Osteoblast (primary cell): ENCODE measurements around the gene KCNAB1. TPM values are rescaled to one million over a fixed set of nuclear protein-coding genes. Genes with fewer than 3 reads are reported as not detected.

Source experiments
- DNase-seq: peaks from one replicate; pipeline ENCODE4 v3.0.0; 2011; ENCODE audit warnings: low spot score, mixed read lengths; ENCODE audit not compliant: insufficient read length; ENCODE audit errors: missing footprints
- H2AFZ ChIP-seq: 2 replicates; pipeline ENCODE4 v1.6.0; 2011; ENCODE audit warnings: mild to moderate bottlenecking, low read length
- H3K27ac ChIP-seq: 2 replicates; pipeline ENCODE4 v1.5.1; 2011; ENCODE audit warnings: mild to moderate bottlenecking, low read depth, low read length, moderate library complexity
- H3K27me3 ChIP-seq: 2 replicates; pipeline ENCODE4 v1.6.0; 2012; ENCODE audit warnings: mild to moderate bottlenecking, control low read depth, inconsistent platforms, low read length, moderate library complexity; ENCODE audit not compliant: insufficient read depth
- H3K36me3 ChIP-seq: 2 replicates; pipeline ENCODE4 v1.5.1; 2011; ENCODE audit warnings: mild to moderate bottlenecking, low read length, control low read depth, moderate library complexity; ENCODE audit not compliant: insufficient read depth
- H3K4me1 ChIP-seq: 2 replicates; pipeline ENCODE4 v1.5.1; 2011; ENCODE audit warnings: mild to moderate bottlenecking, low read length, control low read depth, moderate library complexity; ENCODE audit not compliant: insufficient read depth
- H3K4me2 ChIP-seq: 2 replicates; pipeline ENCODE4 v1.6.0; 2011; ENCODE audit warnings: mild to moderate bottlenecking, low read length; ENCODE audit not compliant: insufficient read depth
- H3K4me3 ChIP-seq: fragments of 200-600 bp; sonication (generic); 3 replicates; pipeline ENCODE4 v1.5.1; 2012; ENCODE audit warnings: mild to moderate bottlenecking, low read length, inconsistent platforms; ENCODE audit not compliant: insufficient read depth
- H3K79me2 ChIP-seq: 2 replicates; pipeline ENCODE4 v1.6.0; 2012; ENCODE audit warnings: mild to moderate bottlenecking, low read length, control low read depth, inconsistent platforms; ENCODE audit not compliant: insufficient read depth
- H3K9me3 ChIP-seq: 2 replicates; pipeline ENCODE4 v1.5.1; 2011; ENCODE audit warnings: low read depth, low read length, control low read depth
- H4K20me1 ChIP-seq: 2 replicates; pipeline ENCODE4 v1.6.0; 2012; ENCODE audit warnings: mild to moderate bottlenecking, low read length, control low read depth; ENCODE audit not compliant: insufficient read depth
- CTCF ChIP-seq: IDR thresholded peaks from 2 replicates; pipeline ENCODE4 v1.5.1; 2011; ENCODE audit warnings: mild to moderate bottlenecking, low read depth, low read length, moderate library complexity; ENCODE audit errors: extremely low read depth
- total RNA-seq: library from RNA; depleted of rRNA; stranded (reverse); fragments of >200 nt; gene quantifications from 2 replicates; pipeline ENCODE4 v1.2.3, GENCODE V29; 2012

KCNAB1 gene
- total RNA-seq, 1 donor = 0.36 TPM

GRCh38 chr3:156383441-156384025 lies 263.2 kb downstream of the KCNAB1 start:
- Histone ChIP-seq H3K4me2 (no peak overlapping the region), H3K27me3 (peaks cover 3% of the 10 kb centered on the region), H2AFZ (no peak overlapping the region), H3K36me3 (no peaks in the 10 kb centered on the region), H3K9me3 (no peaks in the 10 kb centered on the region), H3K4me3 (no peak overlapping the region), H3K79me2 (no peaks in the 10 kb centered on the region), H3K27ac (no peak overlapping the region), H4K20me1 (no peaks in the 10 kb centered on the region), H3K4me1 (no peaks in the 10 kb centered on the region)
- DNase-seq = no peak
- no peak for TF ChIP-seq CTCF

GRCh38 chr3:156388497-156389448 lies 268.4 kb downstream of the KCNAB1 start:
- no peaks in the 10 kb centered on the region for H3K79me2 ChIP-seq
- no peaks in the 10 kb centered on the region for H3K9me3 ChIP-seq
- H3K4me3 ChIP-seq = no peak overlapping the region
- no peaks in the 10 kb centered on the region for H3K27me3 ChIP-seq
- no peaks in the 10 kb centered on the region for H4K20me1 ChIP-seq
- DNase-seq = no peak
- no peak overlapping the region for H2AFZ ChIP-seq
- no peak overlapping the region for H3K4me2 ChIP-seq
- no peak overlapping the region for H3K27ac ChIP-seq
- no peaks in the 10 kb centered on the region for H3K36me3 ChIP-seq
- TF ChIP-seq CTCF = no peak
- H3K4me1 ChIP-seq = no peaks in the 10 kb centered on the region

- Histone ChIP-seq H3K27me3 (no peaks in the 10 kb centered on the region), H3K4me3 (no peak overlapping the region), H3K9me3 (no peaks in the 10 kb centered on the region), H3K4me1 (no peaks in the 10 kb centered on the region), H3K27ac (no peak overlapping the region), H3K36me3 (no peaks in the 10 kb centered on the region), H2AFZ (no peak overlapping the region), H3K79me2 (no peaks in the 10 kb centered on the region), H4K20me1 (no peaks in the 10 kb centered on the region), H3K4me2 (no peak overlapping the region)
- DNase-seq = no peak
- no peak for TF ChIP-seq CTCF
Measured at GRCh38 chr3:156389449-156389950, 269.1 kb downstream of the KCNAB1 start.

GRCh38 chr3:156390846-156391245 lies 270.5 kb downstream of the KCNAB1 start:
- H3K79me2 ChIP-seq = no peaks in the 10 kb centered on the region
- DNase-seq = no peak
- no peaks in the 10 kb centered on the region for H3K9me3 ChIP-seq
- H2AFZ ChIP-seq = no peak overlapping the region
- no peak for TF ChIP-seq CTCF
- no peaks in the 10 kb centered on the region for H4K20me1 ChIP-seq
- no peaks in the 10 kb centered on the region for H3K27me3 ChIP-seq
- H3K27ac ChIP-seq = no peak overlapping the region
- no peak overlapping the region for H3K4me3 ChIP-seq
- H3K4me1 ChIP-seq = no peaks in the 10 kb centered on the region
- H3K4me2 ChIP-seq = no peak overlapping the region
- no peaks in the 10 kb centered on the region for H3K36me3 ChIP-seq
